ENCODE data around the gene TNFSF13. TPM values are rescaled to one million over a fixed set of nuclear protein-coding genes. Genes with fewer than 3 reads are reported as not detected.

The TNFSF13 gene
- total RNA-seq, 1 donor from 2014 or later, result 2.4 TPM

- intact Hi-C loops (cut with micrococcal nuclease), result no loop called here
- Mint-ChIP-seq H3K36me3 (ENCODE audit: low read depth) (peaks cover 2% of the 10 kb centered on the region), H3K27me3 (peaks cover 17% of the 10 kb centered on the region), H3K4me3 (no peak overlapping the region), H3K9me3 (no peaks in the 10 kb centered on the region), H3K4me1 (no peaks in the 10 kb centered on the region), H3K27ac (no peak overlapping the region)
- DNase-seq, result no peak
These were observed 19.5 kb upstream of the TNFSF13 start for GRCh38 chr17:7538891-7539545.

GRCh38 chr17:7541074-7541621 is 17.4 kb upstream of the TNFSF13 start:
- intact Hi-C loops (cut with micrococcal nuclease), result no loop called here
- no peak overlapping the region for H3K27ac Mint-ChIP-seq
- H3K4me1 Mint-ChIP-seq, result no peaks in the 10 kb centered on the region
- no peak for DNase-seq
- H3K36me3 Mint-ChIP-seq (ENCODE audit: low read depth), result peaks cover 2% of the 10 kb centered on the region
- H3K27me3 Mint-ChIP-seq, result peaks cover 11% of the 10 kb centered on the region
- H3K9me3 Mint-ChIP-seq, result no peaks in the 10 kb centered on the region
- H3K4me3 Mint-ChIP-seq, result no peak overlapping the region

GRCh38 chr17:7544911-7545310 is 13.6 kb upstream of the TNFSF13 start:
- H3K27ac Mint-ChIP-seq, result no peak overlapping the region
- no peaks in the 10 kb centered on the region for H3K36me3 Mint-ChIP-seq (ENCODE audit: low read depth)
- no peaks in the 10 kb centered on the region for H3K9me3 Mint-ChIP-seq
- no peak for DNase-seq
- intact Hi-C loops (cut with micrococcal nuclease), result no loop called here
- H3K27me3 Mint-ChIP-seq, result peaks cover 11% of the 10 kb centered on the region
- peaks cover 17% of the 10 kb centered on the region for H3K4me1 Mint-ChIP-seq
- H3K4me3 Mint-ChIP-seq, result no peak overlapping the region

DNA sequence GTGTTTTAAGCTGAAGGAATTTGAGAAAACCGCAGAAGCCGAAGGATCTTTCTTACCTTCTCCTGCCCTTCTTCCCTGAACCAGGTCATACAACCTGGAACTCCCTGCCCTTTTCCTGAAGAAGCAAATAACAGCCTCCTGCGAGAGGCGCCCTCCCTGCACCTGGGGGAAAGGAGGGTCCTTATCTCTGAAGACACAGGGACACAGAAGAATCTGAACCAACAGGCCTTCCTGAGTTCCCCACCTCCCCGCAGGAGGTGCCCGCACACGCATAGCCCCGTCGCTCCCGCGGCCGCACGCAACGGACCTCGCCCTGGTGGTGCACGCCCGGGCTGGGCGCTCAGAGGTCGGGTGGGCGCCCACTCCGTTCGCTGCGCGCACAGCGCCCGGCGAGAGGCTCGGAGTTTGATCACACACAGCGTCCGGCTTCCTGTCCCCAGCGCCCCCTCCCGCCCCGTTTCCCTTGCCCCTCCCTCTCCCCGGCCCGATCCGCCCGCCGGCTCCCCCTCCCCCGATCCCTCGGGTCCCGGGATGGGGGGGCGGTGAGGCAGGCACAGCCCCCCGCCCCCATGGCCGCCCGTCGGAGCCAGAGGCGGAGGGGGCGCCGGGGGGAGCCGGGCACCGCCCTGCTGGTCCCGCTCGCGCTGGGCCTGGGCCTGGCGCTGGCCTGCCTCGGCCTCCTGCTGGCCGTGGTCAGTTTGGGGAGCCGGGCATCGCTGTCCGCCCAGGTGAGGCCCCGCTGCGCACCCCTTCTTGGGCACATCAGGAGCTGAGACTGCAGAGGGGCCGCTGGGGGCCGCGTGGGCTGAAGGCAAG is 9.8 kb upstream of the TNFSF13 start, which contains the start of gene TNFSF12:
TSS of gene TNFSF12 (plus strand) at position 474 of the 816 bp plus-strand sequence. CDS start at position 570, 96 bp downstream.
- Mint-ChIP-seq H3K9me3 (no peaks in the 10 kb centered on the region), H3K4me1 (peaks cover 50% of the 10 kb centered on the region), H3K36me3 (ENCODE audit: low read depth) (peaks cover 14% of the 10 kb centered on the region), H3K4me3 (peak within 1 kb of the TSS; percentile 83), H3K27me3 (no peaks in the 10 kb centered on the region), H3K27ac (peak within 1 kb of the TSS; percentile 83)
- intact Hi-C loops (cut with micrococcal nuclease), result loop anchor here (2.0 kb wide), 1 partner anchor 64 kb away; the partner anchor contains the start of gene POLR2A
- peak; percentile 89 for DNase-seq

- peak overlapping the region; percentile 65 for H3K27ac Mint-ChIP-seq
- no peaks in the 10 kb centered on the region for H3K9me3 Mint-ChIP-seq
- H3K36me3 Mint-ChIP-seq (ENCODE audit: low read depth), result peaks cover 16% of the 10 kb centered on the region
- intact Hi-C loops (cut with micrococcal nuclease), result loop anchor here (2.0 kb wide), 1 partner anchor 65 kb away; the partner anchor contains the start of gene POLR2A
- no peaks in the 10 kb centered on the region for H3K27me3 Mint-ChIP-seq
- H3K4me1 Mint-ChIP-seq, result peaks cover 53% of the 10 kb centered on the region
- H3K4me3 Mint-ChIP-seq, result peak overlapping the region; percentile 83
- DNase-seq, result peak; percentile 80
These were observed 9.0 kb upstream of the TNFSF13 start for GRCh38 chr17:7549401-7550055.

GRCh38 chr17:7550344-7550743 is 8.2 kb upstream of the TNFSF13 start:
- peaks cover 57% of the 10 kb centered on the region for H3K4me1 Mint-ChIP-seq

GRCh38 chr17:7551396-7551795 is 7.2 kb upstream of the TNFSF13 start:
- Mint-ChIP-seq H3K4me3 (peak overlapping the region; percentile 73), H3K4me1 (peaks cover 62% of the 10 kb centered on the region), H3K27me3 (no peaks in the 10 kb centered on the region), H3K27ac (peak overlapping the region; percentile 87), H3K9me3 (no peaks in the 10 kb centered on the region), H3K36me3 (ENCODE audit: low read depth) (peaks cover 26% of the 10 kb centered on the region)
- DNase-seq, result peak; percentile 64
- intact Hi-C loops (cut with micrococcal nuclease), result no loop called here

More at GRCh38 chr17:7550344-7550743, 8.2 kb upstream of the TNFSF13 start:
- Mint-ChIP-seq H3K27ac (peak overlapping the region; percentile 65), H3K27me3 (no peaks in the 10 kb centered on the region), H3K9me3 (no peaks in the 10 kb centered on the region), H3K4me3 (peak overlapping the region; percentile 83), H3K36me3 (ENCODE audit: low read depth) (peaks cover 21% of the 10 kb centered on the region)
- DNase-seq, result no peak
- intact Hi-C loops (cut with micrococcal nuclease), result no loop called here

GRCh38 chr17:7552621-7553051 is 5.9 kb upstream of the TNFSF13 start:
- Mint-ChIP-seq H3K27me3 (no peaks in the 10 kb centered on the region), H3K36me3 (ENCODE audit: low read depth) (peaks cover 30% of the 10 kb centered on the region), H3K4me1 (peaks cover 62% of the 10 kb centered on the region), H3K4me3 (peak overlapping the region; percentile 64), H3K9me3 (no peaks in the 10 kb centered on the region), H3K27ac (peak overlapping the region; percentile 87)
- DNase-seq, result peak; percentile 89
- intact Hi-C loops (cut with micrococcal nuclease), result loop anchor here (1.0 kb wide), 1 partner anchor 9 kb away; the partner anchor contains the start of gene SENP3

- Mint-ChIP-seq H3K4me1 (peaks cover 62% of the 10 kb centered on the region), H3K36me3 (ENCODE audit: low read depth) (peaks cover 33% of the 10 kb centered on the region), H3K9me3 (no peaks in the 10 kb centered on the region), H3K4me3 (peak overlapping the region; percentile 64), H3K27ac (peak overlapping the region; percentile 87), H3K27me3 (no peaks in the 10 kb centered on the region)
- DNase-seq, result peak; percentile 58
- intact Hi-C loops (cut with micrococcal nuclease), result no loop called here
These were observed 5.2 kb upstream of the TNFSF13 start for GRCh38 chr17:7553356-7553755.

GRCh38 chr17:7555320-7555948 is 3.1 kb upstream of the TNFSF13 start:
- peak overlapping the region; percentile 68 for H3K27ac Mint-ChIP-seq
- H3K4me1 Mint-ChIP-seq, result peaks cover 60% of the 10 kb centered on the region
- H3K27me3 Mint-ChIP-seq, result no peaks in the 10 kb centered on the region
- no peak overlapping the region for H3K4me3 Mint-ChIP-seq
- intact Hi-C loops (cut with micrococcal nuclease), result no loop called here
- no peaks in the 10 kb centered on the region for H3K9me3 Mint-ChIP-seq
- DNase-seq, result no peak
- peaks cover 36% of the 10 kb centered on the region for H3K36me3 Mint-ChIP-seq (ENCODE audit: low read depth)

DNA sequence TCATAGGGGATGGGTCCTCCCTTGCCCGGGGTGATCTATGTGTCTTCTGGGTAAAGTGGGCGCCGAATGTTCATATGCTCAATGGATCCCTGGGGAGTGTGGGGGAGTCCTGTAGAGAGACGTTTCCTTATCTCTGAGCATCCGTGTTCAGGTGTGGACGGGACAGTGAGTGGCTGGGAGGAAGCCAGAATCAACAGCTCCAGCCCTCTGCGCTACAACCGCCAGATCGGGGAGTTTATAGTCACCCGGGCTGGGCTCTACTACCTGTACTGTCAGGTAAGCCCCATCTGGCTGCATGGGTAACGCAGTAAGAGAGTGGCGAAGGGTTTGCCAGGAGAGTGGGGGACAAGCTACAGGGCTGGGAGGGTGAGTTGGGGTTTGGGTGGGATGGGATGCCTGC is 1.9 kb upstream of the TNFSF13 start:
- peaks cover 33% of the 10 kb centered on the region for H3K36me3 Mint-ChIP-seq (ENCODE audit: low read depth)
- peaks cover 58% of the 10 kb centered on the region for H3K4me1 Mint-ChIP-seq
- no peak overlapping the region for H3K27ac Mint-ChIP-seq
- no peaks in the 10 kb centered on the region for H3K9me3 Mint-ChIP-seq
- no peak overlapping the region for H3K4me3 Mint-ChIP-seq
- no peak for DNase-seq
- H3K27me3 Mint-ChIP-seq, result no peaks in the 10 kb centered on the region
- intact Hi-C loops (cut with micrococcal nuclease), result no loop called here

- H3K4me3 Mint-ChIP-seq, result no peak overlapping the region
- intact Hi-C loops (cut with micrococcal nuclease), result no loop called here
These were observed 1.3 kb upstream of the TNFSF13 start for GRCh38 chr17:7557147-7557764.

More at GRCh38 chr17:7557147-7557764, 1.3 kb upstream of the TNFSF13 start:
- Mint-ChIP-seq H3K27me3 (no peaks in the 10 kb centered on the region), H3K4me1 (peaks cover 53% of the 10 kb centered on the region), H3K27ac (no peak overlapping the region), H3K9me3 (no peaks in the 10 kb centered on the region), H3K36me3 (ENCODE audit: low read depth) (peaks cover 33% of the 10 kb centered on the region)
- no peak for DNase-seq
